Daoy (cell line): Measurements from ENCODE around the gene GNB1L. TPM values are rescaled to one million over a fixed set of nuclear protein-coding genes. Genes with fewer than 3 reads are reported as not detected.

Experiments
- DNase-seq: peaks from one replicate; pipeline ENCODE4 v3.0.0-alpha.2; 2015; ENCODE audit warnings: low read depth
- total RNA-seq: library from RNA; depleted of rRNA; stranded (reverse); fragments of >200 nt; shearing (Covaris generic); gene quantifications from 2 replicates; pipeline ENCODE4 v1.2.3, GENCODE V29; 2014; rRNA removed

GNB1L gene
- total RNA-seq, 1 experiment from 2014 or later, result 16.1 TPM

- DNase-seq, result no peak
Measured at GRCh38 chr22:19737846-19738663, 116.6 kb downstream of the GNB1L start.

GRCh38 chr22:19735665-19736510 lies 118.8 kb downstream of the GNB1L start:
- no peak for DNase-seq

GRCh38 chr22:19734837-19735382 lies 119.8 kb downstream of the GNB1L start:
- DNase-seq, result no peak

GRCh38 chr22:19734163-19734562 lies 120.5 kb downstream of the GNB1L start:
- DNase-seq, result no peak

- DNase-seq, result no peak
Measured at GRCh38 chr22:19733755-19734154, 120.9 kb downstream of the GNB1L start.

Other genes starting within 250 kb of the GNB1L start
- 6.1 and 7.8 TPM in 2 replicates for gene SEPTIN5, start 140.4 kb downstream of the GNB1L start, total RNA-seq
- gene GP1BB, start 131.3 kb downstream of the GNB1L start, total RNA-seq, result 6.2 and 7.9 TPM in 2 replicates
- gene TBX1, start 94.1 kb downstream of the GNB1L start, total RNA-seq, result 1.1 and 1.6 TPM in 2 replicates
- 8.2 and 11.2 TPM in 2 replicates for gene RTL10, start within 50 bp of the GNB1L start, total RNA-seq
- gene COMT, start 86.9 kb upstream of the GNB1L start, total RNA-seq, result 128 and 166 TPM in 2 replicates
- 31.9 and 40.2 TPM in 2 replicates for gene TXNRD2, start 86.9 kb upstream of the GNB1L start, total RNA-seq
- 3.4 and 6.2 TPM in 2 replicates for gene ARVCF, start 161.9 kb upstream of the GNB1L start, total RNA-seq
- 17.3 and 21.1 TPM in 2 replicates for gene TANGO2, start 166.2 kb upstream of the GNB1L start, total RNA-seq
- 22.3 and 27.9 TPM in 2 replicates for gene DGCR8, start 225.4 kb upstream of the GNB1L start, total RNA-seq